GM18508 (cell line): ENCODE results near the gene SLC6A3.
"Not testable (repeated sequence)": the region's sequence is repeated elsewhere in the genome, so short reads cannot be mapped to it uniquely, and the experiment has no call there.

Experiments used
- ATAC-seq: cut with Tn5 transposase; IDR thresholded peaks from one replicate; pipeline ENCODE4 v1.9.1; 2021; ENCODE audit warnings: moderate number of reproducible peaks; ENCODE audit not compliant: insufficient read depth, unreplicated experiment

Gene SLC6A3

DNA sequence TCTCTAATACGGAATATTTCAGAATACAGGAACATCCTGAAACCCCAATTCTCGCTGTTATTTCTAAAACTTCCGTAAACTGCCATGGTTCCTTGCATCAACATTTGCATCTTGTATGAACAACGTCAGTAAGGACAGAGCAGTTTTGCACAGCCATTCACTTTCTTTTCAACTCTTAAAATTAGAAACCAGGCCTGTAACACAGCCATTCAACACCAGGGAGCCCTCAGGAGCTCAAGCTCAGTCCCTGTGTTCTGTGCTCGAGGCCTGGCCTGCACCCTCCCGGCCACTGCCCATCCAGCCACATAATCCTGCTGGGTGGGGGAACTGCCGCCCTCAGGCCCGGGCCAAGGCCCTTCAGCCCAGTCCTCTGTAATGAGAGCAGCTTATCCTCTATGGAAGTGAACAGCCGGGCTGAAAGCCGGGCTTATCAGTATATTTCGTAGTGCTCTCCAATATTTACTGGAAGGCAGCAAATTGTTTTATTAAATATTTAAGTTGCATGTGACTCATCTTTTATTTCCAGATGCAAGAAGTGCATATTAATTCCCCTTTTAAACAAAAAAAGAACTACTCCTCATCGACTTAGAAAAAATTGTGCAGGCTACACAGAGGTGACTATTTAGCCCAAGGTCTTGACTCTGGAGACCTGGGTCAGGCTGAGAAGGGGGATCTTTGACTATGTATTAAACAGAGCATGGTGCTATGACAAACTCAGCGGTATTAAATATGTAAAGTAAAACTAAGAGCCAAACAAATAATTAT is 33.2 kb upstream of the SLC6A3 start:
- no peak for ATAC-seq

DNA sequence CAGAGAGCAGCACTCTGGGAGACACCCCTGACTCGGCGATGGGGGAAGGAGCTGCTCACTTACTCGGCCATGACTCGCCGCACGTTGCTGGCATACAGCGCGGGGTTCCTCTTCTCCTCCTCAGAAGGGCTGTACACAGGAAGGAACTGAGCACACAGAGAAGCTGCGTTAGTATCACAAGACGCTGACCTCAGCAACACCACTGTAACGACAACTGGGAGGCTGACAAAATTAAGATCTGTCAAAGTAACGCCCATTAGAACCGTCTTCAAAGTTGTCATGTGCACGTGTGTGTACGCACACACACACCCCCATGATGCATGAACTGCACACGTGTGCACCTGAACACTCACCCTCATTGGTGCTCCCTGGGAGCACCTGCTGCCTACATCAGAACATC is 32.1 kb upstream of the SLC6A3 start:
- no peak for ATAC-seq

DNA sequence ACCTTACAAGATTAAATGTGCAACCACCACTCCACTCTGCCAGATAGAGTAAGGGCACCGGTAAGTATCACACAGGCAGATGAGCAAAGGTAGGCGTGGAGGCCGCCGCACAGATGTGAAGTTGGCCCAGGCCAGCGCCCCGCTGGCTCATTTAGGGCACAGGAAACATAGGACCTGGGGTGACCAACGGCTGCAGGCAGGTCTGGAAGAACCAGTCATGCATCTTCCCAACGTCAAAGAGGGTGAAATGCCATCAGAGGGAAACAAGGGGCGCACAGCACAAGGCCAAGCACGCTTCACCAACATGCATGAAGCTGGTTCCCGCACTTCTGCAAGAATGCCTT is 31.7 kb upstream of the SLC6A3 start:
- ATAC-seq = no peak

DNA sequence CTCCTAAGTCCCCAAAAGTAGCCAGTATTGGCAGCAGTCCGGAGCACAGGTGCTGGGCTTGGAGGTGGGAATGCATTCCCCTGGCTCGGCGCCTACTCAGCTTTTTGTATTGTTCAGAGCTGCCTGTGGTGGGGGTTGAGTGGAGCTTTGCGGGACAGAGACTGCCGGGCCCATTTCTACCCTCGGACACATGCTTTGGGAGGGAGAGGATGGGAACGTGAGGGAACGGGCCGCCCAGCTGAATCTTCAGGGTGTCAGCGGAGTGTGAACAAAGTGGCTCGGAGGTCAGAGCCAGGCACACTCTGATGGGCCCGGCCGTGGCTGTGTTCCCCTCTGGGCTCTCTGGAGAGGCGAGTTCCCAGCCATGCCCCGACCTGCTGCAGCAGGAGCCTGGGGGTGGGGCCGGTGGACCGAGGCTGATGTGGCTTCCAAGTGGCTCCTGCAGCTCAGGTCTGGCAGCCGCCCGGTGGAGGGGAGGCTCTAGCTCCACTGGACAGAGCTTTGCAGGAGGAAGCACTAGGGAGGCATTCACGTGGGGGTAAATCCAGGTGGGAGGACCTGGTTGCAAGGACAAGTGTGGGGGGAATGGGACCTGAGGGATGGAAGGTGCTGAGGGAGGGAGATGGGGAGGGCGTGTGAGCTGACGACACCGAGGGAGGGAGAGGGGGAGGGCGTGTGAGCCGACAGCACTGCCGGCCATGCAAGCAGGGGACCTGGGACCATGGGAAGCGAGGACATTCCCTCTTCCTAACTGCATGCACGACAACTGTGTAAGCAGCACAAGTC is 31.1 kb upstream of the SLC6A3 start:
- ATAC-seq = no peak

DNA sequence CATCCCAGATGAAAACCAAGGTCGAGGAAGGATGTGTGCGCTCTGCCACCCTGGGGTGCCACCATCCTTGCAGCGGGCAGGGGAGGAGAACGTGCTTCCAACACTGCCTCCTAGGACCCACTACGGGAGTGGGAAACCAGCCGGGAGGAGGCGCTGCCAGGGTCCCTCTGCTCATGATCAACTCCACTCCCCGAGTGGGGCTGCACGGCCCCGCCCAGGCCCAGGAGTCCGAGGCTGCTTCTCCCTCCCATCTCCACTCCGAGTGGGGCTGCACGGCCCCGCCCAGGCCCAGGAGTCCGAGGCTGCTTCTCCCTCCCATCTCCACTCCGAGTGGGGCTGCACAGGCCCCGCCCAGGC is 30.3 kb upstream of the SLC6A3 start:
- ATAC-seq = not testable (repeated sequence)

DNA sequence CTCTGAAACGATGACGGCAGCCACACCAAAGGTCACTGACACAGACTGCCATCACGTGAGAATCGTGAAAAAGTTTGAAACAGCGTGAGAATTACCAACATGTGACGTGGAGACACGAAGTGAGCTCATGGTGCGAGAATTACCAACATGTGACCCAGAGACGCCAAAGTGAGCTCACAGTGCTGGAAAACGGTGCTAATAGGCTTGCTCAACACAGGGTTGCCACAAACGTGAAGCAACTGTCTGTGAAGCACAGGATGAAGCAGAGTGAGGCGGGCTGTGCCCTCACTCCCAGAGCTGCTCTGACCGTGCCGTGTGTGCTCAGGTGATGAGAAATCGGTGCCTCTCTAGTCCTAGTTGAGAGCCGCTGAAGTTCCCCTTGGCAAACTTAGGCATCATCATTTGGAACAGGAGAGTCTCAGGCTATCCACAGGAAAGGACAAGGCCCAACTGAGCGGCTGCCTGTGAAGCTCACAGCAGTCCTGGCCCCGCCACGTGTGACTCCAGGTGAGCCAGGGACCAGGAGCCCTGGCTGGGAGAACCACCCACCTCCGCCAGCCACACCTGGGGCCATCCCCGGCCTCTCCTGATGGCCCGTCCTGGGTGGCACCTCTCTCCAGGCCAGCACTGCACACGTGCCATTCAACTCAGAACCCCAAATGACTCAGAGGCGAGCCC is 29.8 kb upstream of the SLC6A3 start:
- ATAC-seq = no peak

DNA sequence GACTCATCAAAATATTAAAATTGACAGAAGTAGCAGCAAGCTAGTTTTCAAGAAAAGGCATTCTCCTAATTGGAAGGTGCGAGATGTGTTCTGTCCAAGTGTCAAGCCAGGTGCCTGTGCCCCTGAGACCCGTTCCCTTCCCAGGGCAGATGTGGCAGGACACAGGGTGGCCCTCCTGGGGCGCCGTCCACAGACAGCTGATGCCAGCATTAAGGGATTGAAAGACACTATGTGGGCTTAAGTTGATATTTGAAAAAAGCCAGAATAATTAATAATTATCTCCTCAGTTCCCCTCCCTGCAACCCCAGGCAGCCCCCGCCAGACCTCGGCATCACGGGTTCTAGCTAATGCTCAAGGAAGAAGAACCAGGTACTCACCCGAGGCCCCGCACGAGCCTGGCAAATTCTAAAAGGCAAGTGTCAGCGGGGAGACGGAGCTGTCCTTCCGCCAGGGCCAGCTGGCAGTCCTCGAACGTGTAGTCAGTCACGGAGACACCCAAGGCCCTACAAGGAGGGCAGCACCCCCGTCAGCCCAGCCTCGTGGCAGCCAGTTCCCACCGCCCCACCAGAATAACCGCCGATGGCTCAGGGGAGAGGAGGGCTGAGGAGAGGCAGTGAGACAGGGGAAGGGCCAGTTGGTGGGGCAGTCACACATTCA is 29.1 kb upstream of the SLC6A3 start:
- no peak for ATAC-seq

DNA sequence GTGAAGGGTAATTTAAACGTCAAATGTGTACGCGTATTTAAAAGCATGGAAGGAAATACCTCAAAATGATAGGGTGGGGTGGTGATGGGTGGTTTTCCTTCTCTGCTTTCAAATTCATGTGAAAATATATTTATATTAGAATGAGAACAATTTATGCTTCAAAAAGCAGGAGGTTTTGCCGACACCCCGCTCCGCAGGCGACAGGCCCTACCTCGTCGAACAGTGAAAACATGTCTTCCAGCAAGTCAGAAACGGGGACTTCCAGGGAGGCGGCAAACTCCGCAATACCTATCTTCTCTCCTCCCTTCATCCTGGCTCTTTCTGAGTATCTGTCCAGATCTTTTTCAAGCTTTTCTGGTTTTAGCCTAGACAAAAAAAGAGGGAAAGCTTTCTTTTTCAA is 28.5 kb upstream of the SLC6A3 start:
- no peak for ATAC-seq

DNA sequence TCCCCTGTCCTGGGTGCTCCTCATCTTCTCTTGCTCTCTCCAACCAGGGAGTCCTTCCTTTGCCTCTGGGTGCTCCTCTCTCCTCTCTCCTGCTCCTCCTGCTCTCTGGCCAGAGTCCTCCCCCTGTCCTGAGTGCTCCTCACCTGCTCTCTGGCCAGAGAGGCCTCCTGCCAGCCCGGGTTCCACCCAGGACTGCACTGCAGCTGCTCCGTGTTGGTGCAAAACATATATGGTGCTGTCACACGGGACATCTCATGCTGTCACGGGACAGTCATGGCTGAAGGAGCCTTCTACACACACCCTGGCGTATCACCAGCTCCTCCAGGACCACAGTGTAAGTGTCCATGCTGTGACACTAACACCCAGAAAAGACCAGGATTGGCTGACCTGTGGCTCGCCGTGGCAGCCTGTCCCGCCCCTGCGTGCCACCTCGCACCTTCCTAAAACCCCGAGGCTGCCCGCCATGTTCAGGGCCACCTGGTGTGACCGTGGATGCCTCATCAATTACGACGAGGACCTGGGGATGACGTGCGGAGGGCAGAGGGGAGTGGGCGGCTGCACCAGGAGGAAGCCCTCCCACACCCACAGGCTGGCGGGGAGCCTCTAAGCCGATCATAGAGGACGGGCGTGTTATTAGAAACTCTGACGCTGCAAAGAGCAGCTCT is 27.9 kb upstream of the SLC6A3 start:
- ATAC-seq = no peak

DNA sequence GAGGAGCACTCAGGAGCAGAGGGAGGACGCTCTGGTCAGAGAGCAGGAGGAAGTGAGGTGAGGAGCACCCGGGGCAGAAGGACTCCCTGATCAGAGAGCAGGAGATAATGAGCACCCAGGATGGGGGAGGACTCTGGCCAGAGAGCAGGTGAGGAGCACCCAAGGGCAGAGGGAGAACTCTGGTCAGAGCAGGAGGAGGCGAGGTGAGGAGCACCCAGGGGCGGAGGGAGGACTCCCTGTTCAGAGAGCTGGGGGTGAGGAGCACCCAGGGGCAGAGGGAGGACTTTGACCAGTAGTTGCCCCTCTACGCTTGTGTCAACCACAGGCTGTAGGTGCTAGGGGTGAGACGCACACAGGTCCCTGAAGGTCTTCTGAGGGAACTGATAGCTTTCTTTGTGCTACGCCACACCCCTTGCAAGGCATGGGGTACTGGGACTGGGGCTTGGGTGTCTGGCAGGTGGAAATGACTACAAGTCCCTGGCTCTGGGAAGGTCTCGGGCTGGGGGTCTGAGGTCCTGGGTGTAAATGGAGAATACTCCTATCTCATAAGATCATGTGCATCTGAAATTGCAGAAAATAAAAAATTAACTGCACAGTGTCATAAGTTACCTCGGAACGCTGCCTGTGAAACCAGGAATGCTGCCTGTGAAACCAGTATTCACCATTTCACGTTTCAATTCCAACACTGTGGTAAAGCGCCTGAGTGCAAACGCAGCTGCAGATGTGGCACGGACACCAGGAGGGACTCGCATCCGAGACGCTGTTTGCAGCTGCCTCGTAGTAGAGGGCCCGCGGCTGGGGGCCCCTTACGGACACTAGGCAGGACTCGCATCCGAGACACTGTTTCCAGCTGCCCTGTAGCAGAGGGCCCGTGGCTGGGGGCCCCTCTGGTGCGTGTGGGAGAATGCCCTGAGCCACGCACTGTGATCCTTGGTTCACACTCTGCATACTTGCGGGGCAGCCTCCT is 27.0 kb upstream of the SLC6A3 start:
- ATAC-seq = no peak

DNA sequence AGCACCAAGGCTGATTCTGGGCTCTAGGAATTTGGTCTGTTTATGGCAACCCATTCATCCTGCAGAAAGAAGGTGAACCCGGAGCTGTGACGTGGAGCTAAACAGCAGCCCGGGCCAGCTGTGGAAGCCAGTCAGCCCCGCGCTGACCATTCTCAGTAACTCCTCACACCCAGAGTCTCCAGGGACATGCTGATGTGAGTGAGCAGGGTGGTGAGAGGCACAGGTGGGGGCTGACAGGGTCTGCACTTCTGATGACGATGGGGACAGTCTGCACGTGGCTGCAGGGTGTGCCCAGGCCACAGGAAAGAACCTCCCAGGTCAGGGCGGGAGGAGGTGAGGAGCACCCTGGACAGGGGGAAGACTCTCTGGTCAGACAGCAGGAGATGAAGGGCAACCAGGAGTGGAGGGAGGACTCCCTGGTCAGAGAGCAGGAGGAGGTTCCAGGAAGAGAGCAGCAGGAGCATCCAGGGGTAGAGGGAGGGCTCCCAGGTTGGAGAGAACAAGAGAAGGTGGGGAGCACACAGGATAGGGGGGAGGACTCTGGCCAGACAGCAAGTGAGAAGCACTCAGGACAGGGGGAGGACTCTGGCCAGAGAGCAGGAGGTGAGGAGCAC is 26.1 kb upstream of the SLC6A3 start:
- ATAC-seq = no peak

DNA sequence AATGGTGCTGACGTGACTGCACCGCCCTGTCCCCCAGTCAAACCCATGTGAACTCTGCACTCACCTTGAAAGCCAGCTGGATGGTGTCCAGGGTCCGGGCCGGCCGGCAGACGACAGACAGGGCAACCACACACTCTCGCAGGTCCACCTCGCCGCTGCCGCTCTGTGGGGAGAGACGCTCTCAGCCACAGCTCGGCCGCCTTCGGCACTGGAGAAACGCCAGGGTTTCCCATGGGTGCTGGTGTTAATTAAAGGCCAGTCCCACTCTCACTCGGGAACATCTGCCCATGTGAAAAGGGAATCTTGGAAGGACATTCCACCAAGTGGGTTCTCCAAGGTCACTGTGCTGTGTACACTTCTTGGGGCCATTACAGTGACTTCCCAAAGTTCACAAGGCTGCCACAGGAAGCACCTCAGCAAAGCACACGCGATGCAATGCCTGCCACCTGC is 25.5 kb upstream of the SLC6A3 start:
- ATAC-seq = no peak

DNA sequence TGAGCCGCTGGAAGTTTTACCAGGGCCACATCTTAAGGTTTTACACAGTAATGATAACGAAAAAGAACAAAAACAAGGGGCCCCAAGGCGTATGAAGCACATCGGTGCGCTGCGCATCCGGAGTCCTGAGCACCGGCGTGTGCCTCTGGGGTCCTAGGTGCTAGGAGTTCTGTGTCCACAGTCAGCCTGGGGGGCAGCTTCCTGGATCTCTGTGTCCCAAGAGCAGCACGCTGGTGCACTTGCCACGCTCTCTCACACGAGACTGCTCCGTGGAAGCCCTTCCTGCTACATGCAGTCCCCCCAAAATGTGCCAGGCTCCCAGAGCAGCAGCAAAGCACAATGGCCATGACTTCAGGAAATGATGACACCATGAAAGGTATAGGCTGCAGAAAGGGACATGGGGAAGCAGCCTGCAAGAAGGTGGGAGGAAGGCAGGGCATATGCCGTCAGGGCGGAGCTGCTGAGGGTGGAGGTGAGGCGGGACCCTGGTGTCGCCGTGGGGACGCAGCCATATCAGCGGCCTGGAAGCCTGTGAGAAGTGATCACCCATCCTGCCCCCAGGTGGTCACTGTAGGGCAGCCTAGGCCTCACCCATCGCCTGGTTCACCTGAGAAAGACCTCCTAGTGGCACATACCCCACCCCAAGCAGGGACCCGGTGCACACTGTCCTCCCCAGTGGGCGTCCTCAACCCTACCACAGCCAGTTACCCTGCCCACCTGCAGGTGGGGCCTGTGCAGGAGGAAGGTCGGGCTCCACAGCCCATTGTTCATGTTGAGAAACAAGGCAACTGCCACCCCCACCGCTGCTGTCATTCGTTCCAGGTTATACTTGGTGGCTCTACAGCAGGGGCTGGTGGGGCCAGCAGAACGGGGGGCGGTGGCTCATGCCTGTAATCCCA is 23.6 kb upstream of the SLC6A3 start:
- no peak for ATAC-seq

DNA sequence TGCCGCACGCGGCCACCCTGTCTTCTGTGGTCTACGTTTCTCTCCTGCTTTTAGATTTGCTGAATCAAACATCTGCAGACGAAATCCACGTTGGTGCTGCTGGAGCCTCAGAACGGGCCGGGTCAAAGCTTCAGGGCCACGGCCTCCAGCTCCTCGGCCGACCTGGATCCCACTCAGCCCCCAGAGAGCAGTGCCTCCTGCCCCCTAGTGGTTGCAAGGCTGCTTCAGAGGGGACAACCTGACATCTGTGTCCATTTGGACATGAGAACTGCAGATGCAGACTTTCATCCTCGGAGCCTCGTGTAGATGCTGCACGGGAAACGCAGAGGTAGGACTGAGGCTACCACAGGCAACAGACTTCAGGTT is 23.0 kb upstream of the SLC6A3 start:
- ATAC-seq = no peak

DNA sequence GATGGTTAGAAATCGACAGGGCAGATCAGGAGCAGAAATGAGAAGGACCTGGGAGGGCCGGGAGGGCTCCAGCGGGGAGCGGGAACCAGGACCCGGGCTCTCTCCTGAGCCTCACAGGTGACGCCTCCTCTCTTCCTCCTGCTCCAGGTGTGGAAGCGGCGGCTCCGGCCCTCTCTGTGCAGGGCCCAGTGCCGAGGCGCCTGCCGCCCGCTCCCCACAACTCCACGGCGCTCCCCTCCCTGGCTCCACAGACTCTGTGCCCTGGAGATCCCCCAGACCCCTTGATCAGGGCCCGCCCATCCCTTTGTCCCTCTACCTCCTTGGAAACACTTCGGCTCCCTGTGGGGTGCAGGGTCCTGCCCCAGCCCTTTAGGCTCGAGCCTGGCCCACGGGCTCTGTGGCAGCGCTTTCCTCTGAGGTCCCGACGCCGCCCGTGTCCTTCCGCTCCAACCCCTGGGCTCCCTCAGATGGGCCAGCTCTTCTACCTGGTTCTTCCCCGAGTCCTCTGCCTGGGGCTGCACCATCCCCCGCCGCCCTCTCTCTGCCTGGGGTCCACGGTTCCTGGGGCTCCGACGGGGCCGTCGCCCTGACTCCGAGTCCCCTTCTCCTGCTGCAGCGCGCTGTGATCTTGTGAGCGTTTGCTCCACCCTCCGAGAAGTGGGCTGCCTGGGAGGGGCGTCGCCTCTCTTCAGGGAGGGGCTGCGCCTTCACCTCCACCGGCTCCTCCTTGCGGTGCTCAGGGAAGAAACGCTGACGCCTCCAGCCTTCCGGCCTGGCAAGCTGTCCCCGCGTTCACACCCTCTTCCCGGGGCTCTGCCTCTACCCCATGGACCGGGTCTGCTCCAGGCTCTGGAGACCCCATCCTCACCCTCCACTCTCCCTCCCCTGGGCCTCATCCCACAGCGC is 22.4 kb upstream of the SLC6A3 start:
- no peak for ATAC-seq

DNA sequence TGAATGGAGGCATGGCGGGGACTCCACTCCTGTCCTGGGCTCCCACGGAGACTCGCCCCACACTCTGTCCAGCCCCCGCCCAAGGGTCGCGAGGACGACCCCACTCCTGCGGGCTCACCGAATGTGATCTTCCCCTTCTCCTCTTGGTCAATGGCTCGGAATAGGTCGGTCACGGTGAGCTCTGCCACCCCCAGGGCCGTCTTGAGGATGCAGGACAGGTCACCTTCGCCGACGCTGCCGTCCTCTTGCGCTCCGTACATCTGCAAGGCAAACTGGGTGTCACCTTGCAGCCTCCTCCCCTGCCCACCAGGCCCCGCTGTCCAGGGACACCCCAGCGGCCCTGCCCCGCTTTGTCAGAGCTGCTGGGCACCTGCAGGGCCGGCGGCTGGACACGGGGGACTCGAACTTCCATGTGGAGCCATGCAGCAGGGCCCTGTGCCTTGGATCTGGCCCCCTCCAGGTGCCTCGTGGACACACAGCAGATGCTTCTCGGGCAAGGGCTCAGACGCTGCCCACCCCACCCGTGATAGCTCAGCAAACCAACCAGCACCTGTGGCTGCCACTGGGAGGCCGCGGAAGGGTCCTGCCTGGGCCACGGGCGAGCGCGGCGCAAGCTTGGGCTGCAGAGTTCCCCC is 21.5 kb upstream of the SLC6A3 start:
- no peak for ATAC-seq
